ENCODE results near the gene PHACTR4. TPM values are rescaled to one million over a fixed set of nuclear protein-coding genes. Genes with fewer than 3 reads are reported as not detected.
"Not testable (repeated sequence)": the region's sequence is repeated elsewhere in the genome, so short reads cannot be mapped to it uniquely, and the experiment has no call there.

PHACTR4 gene
- total RNA-seq, 3 donors from 2014 or later: 47.6 to 62.3 (median 54.8) TPM

GRCh38 chr1:28518000-28518744 lies 148.6 kb downstream of the PHACTR4 start:
- TF ChIP-seq CTCF (IDR thresholded peaks at IDR 0.05): peak; percentile 99
- no peaks in the 10 kb centered on the region for H3K36me3 ChIP-seq (ENCODE audit: low read depth)
- peaks cover 11% of the 10 kb centered on the region for H3K4me1 ChIP-seq (ENCODE audit: low read depth)
- intact Hi-C loops (cut with DNase I, micrococcal nuclease): loop anchor here in 1 of 2 donors (10.0 kb wide), 1 partner anchor 87 kb away; no protein-coding TSS in a partner anchor
- peak; percentile 95 for ATAC-seq
- H3K4me3 ChIP-seq: peak overlapping the region; percentile 54
- DNase-seq: peak; percentile 93 to 95 (median 94)
- no peaks in the 10 kb centered on the region for H3K9me3 ChIP-seq

DNA sequence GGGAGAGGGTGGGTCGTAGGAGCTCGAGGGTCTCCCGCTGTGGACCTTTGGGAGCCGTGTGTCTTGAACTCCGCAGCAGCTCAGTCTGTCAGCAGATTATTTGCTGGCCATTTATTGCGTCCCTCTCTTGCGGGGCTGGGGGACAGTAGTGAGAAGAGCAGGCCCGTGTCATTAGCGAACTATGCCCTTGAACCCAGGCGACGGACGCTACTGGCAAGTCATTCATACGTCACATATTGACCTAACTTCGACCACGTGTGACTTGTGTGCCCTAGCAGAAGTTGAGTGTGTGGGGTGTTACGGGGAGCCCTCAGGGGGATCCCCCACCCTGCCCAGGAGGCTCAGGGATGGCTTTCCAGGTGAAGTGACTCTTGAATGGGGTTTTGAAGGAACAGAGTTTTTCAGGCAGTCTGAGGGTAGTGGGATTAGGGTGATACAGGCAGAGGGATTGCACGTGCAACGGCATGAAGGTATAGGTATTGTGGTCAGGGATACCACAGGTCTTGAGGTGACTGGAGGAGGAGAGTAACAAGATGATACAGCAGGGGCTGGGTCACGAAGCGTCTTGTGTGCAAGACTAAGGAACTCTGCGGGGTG lies 149.3 kb downstream of the PHACTR4 start:
- Histone ChIP-seq H3K4me1 (ENCODE audit: low read depth) (peaks cover 9% of the 10 kb centered on the region), H3K4me3 (peak overlapping the region; percentile 54), H3K36me3 (ENCODE audit: low read depth) (no peaks in the 10 kb centered on the region), H3K9me3 (no peaks in the 10 kb centered on the region)
- DNase-seq (no peak), ATAC-seq (peak; percentile 8)
- TF ChIP-seq CTCF (IDR thresholded peaks at IDR 0.05): no peak
- intact Hi-C loops (cut with DNase I, micrococcal nuclease): loop anchor here in 1 of 2 donors (10.0 kb wide), 1 partner anchor 86 kb away; no protein-coding TSS in a partner anchor

GRCh38 chr1:28519946-28520725 lies 150.6 kb downstream of the PHACTR4 start:
- TF ChIP-seq CTCF (IDR thresholded peaks at IDR 0.05): no peak
- peaks cover 9% of the 10 kb centered on the region for H3K4me1 ChIP-seq (ENCODE audit: low read depth)
- ATAC-seq (no peak), DNase-seq (no peak)
- H3K9me3 ChIP-seq: no peaks in the 10 kb centered on the region
- no peak overlapping the region for H3K4me3 ChIP-seq
- intact Hi-C loops (cut with DNase I, micrococcal nuclease): loop anchor here (10.0 kb wide), 2 partner anchors 85 to 355 kb away; no protein-coding TSS in a partner anchor
- H3K36me3 ChIP-seq (ENCODE audit: low read depth): no peaks in the 10 kb centered on the region

DNA sequence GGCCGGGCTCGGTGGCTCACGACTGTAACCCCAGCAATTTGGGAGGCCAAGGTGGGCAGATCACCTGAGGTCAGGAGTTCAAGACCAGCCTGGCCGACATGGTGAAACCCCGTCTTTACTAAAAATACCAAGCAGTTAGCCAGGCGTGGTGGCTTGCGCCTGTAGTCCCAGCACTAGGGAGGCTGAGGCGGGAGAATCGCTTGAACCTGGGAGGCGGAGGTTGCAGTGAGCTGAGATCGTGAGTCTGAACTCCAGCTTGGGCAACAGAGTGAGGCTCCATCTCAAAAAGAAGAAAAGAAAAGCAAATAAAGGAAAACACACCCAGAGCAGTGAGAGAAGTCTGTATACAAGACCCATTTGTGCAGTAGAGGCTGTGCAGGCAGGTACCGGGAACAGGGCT lies 151.3 kb downstream of the PHACTR4 start:
- not testable (repeated sequence) for H3K9me3 ChIP-seq; ATAC-seq; H3K4me1 ChIP-seq (ENCODE audit: low read depth); H3K4me3 ChIP-seq; H3K36me3 ChIP-seq (ENCODE audit: low read depth); DNase-seq
- intact Hi-C loops (cut with DNase I, micrococcal nuclease): loop anchor here in 1 of 2 donors (10.0 kb wide), 2 partner anchors 84 to 354 kb away; no protein-coding TSS in a partner anchor

GRCh38 chr1:28521502-28522164 lies 152.1 kb downstream of the PHACTR4 start:
- Histone ChIP-seq H3K4me1 (ENCODE audit: low read depth) (peaks cover 9% of the 10 kb centered on the region), H3K36me3 (ENCODE audit: low read depth) (no peaks in the 10 kb centered on the region), H3K4me3 (no peak overlapping the region), H3K9me3 (no peaks in the 10 kb centered on the region)
- ATAC-seq (no peak), DNase-seq (no peak)
- intact Hi-C loops (cut with DNase I, micrococcal nuclease): loop anchor here in 1 of 2 donors (10.0 kb wide), 2 partner anchors 83 to 353 kb away; no protein-coding TSS in a partner anchor
- TF ChIP-seq CTCF (IDR thresholded peaks at IDR 0.05): no peak

DNA sequence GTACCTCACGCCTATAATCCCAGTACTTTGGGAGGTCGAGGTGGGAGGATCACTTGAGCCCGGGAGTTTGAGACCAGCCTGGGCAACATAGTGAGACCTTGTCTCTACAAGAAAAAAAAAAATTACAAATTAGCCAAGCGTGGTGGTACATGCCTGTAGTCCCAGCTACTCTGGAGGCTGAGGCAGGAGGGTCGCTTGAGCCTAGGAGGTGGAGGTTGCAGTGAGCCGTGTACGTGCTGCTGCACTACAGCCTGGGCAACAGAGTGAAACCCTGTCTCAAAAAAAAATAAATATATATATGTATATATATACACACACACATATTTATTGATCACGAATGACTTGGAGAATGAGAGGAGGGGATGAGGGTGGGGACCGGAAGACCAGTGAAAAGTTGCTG lies 153.0 kb downstream of the PHACTR4 start:
- DNase-seq; H3K9me3 ChIP-seq; H3K4me3 ChIP-seq; ATAC-seq; H3K36me3 ChIP-seq (ENCODE audit: low read depth); H3K4me1 ChIP-seq (ENCODE audit: low read depth): not testable (repeated sequence)
- intact Hi-C loops (cut with DNase I, micrococcal nuclease): loop anchor here in 1 of 2 donors (10.0 kb wide), 2 partner anchors 82 to 352 kb away; no protein-coding TSS in a partner anchor

DNA sequence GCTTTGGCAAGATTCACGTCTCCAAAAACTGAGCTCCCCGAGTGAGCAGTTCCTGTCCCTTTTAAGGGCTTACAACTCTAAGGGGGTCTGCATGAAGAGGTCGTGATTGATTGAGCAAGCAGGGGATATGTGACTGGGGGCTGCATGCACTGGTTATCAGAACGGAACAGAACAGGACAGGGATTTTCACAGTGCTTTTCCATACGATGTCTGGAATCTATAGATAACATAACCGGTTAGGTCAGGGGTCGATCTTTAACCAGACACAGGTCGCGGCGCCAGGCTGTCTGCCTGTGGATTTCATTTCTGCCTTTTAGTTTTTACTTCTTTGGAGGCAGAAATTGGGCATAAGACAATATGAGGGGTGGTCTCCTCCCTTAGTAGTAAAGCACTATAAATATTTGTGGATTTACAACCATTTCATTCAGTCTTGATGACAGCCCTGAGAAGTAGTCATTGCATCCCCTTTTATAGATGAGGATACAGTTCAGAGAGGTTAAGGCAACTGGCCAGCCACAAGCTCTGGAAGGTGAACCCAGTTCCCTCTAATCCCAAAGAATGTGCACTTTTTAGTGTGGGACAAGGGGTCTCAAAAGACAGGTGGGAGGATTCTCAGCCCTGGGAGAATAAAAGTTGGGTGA lies 155.6 kb downstream of the PHACTR4 start:
- H3K4me3 ChIP-seq; ATAC-seq; H3K4me1 ChIP-seq (ENCODE audit: low read depth); DNase-seq; H3K9me3 ChIP-seq; H3K36me3 ChIP-seq (ENCODE audit: low read depth): not testable (repeated sequence)
- intact Hi-C loops (cut with DNase I, micrococcal nuclease): loop anchor here in 1 of 2 donors (10.0 kb wide), 2 partner anchors 80 to 350 kb away; no protein-coding TSS in a partner anchor
